ENCODE measurements around the gene PDE11A.

PDE11A gene

GRCh38 chr2:177599139-177599688 lies 473.4 kb downstream of the PDE11A start:
- Mint-ChIP-seq H3K9me3 (peaks cover 9% of the 10 kb centered on the region), H3K4me3 (no peak overlapping the region), H3K4me1 (peaks cover 47% of the 10 kb centered on the region), H3K36me3 (ENCODE audit: low read depth) (no peaks in the 10 kb centered on the region), H3K27ac (no peak overlapping the region), H3K27me3 (ENCODE audit: low read depth, poor library complexity) (no peaks in the 10 kb centered on the region)
- DNase-seq = no peak
- TF ChIP-seq CTCF (IDR thresholded peaks at IDR 0.05) = no peak

- peaks cover 9% of the 10 kb centered on the region for H3K9me3 Mint-ChIP-seq
- TF ChIP-seq CTCF (IDR thresholded peaks at IDR 0.05) = no peak
- DNase-seq = no peak
- H3K4me3 Mint-ChIP-seq = no peak overlapping the region
- H3K36me3 Mint-ChIP-seq (ENCODE audit: low read depth) = no peaks in the 10 kb centered on the region
- H3K27ac Mint-ChIP-seq = peak overlapping the region; percentile 73
- peaks cover 48% of the 10 kb centered on the region for H3K4me1 Mint-ChIP-seq
- H3K27me3 Mint-ChIP-seq (ENCODE audit: low read depth, poor library complexity) = no peaks in the 10 kb centered on the region
Observed at GRCh38 chr2:177598326-177599138, 474.0 kb downstream of the PDE11A start.

- no peak for DNase-seq
- no peaks in the 10 kb centered on the region for H3K36me3 Mint-ChIP-seq (ENCODE audit: low read depth)
- H3K27me3 Mint-ChIP-seq (ENCODE audit: low read depth, poor library complexity) = no peaks in the 10 kb centered on the region
- H3K4me3 Mint-ChIP-seq = no peak overlapping the region
- H3K9me3 Mint-ChIP-seq = peaks cover 9% of the 10 kb centered on the region
- H3K4me1 Mint-ChIP-seq = peaks cover 48% of the 10 kb centered on the region
- TF ChIP-seq CTCF (IDR thresholded peaks at IDR 0.05) = no peak
- peak overlapping the region; percentile 20 for H3K27ac Mint-ChIP-seq
Observed at GRCh38 chr2:177597759-177598158, 474.8 kb downstream of the PDE11A start.

GRCh38 chr2:177596866-177597265 lies 475.7 kb downstream of the PDE11A start:
- TF ChIP-seq CTCF (IDR thresholded peaks at IDR 0.05) = no peak
- no peaks in the 10 kb centered on the region for H3K27me3 Mint-ChIP-seq (ENCODE audit: low read depth, poor library complexity)
- no peak overlapping the region for H3K4me3 Mint-ChIP-seq
- H3K36me3 Mint-ChIP-seq (ENCODE audit: low read depth) = no peaks in the 10 kb centered on the region
- no peak overlapping the region for H3K27ac Mint-ChIP-seq
- peaks cover 46% of the 10 kb centered on the region for H3K4me1 Mint-ChIP-seq
- H3K9me3 Mint-ChIP-seq = peaks cover 9% of the 10 kb centered on the region
- DNase-seq = no peak

- Mint-ChIP-seq H3K27me3 (ENCODE audit: low read depth, poor library complexity) (no peaks in the 10 kb centered on the region), H3K4me1 (peaks cover 46% of the 10 kb centered on the region)
- no peak for TF ChIP-seq CTCF (IDR thresholded peaks at IDR 0.05)
Observed at GRCh38 chr2:177595126-177595845, 477.3 kb downstream of the PDE11A start.

More at GRCh38 chr2:177595126-177595845, 477.3 kb downstream of the PDE11A start:
- Mint-ChIP-seq H3K36me3 (ENCODE audit: low read depth) (no peaks in the 10 kb centered on the region), H3K9me3 (peaks cover 9% of the 10 kb centered on the region), H3K4me3 (no peak overlapping the region), H3K27ac (no peak overlapping the region)
- no peak for DNase-seq

Measured in nephron progenitor cell (in vitro differentiated cells).